GM18907 (cell line): Measurements from ENCODE around the gene DAAM2.

Experiments
- ATAC-seq: cut with Tn5 transposase; IDR thresholded peaks from one replicate; pipeline ENCODE4 v1.9.1; 2021; ENCODE audit warnings: mild to moderate bottlenecking, moderate library complexity; ENCODE audit not compliant: unreplicated experiment

The DAAM2 gene

DNA sequence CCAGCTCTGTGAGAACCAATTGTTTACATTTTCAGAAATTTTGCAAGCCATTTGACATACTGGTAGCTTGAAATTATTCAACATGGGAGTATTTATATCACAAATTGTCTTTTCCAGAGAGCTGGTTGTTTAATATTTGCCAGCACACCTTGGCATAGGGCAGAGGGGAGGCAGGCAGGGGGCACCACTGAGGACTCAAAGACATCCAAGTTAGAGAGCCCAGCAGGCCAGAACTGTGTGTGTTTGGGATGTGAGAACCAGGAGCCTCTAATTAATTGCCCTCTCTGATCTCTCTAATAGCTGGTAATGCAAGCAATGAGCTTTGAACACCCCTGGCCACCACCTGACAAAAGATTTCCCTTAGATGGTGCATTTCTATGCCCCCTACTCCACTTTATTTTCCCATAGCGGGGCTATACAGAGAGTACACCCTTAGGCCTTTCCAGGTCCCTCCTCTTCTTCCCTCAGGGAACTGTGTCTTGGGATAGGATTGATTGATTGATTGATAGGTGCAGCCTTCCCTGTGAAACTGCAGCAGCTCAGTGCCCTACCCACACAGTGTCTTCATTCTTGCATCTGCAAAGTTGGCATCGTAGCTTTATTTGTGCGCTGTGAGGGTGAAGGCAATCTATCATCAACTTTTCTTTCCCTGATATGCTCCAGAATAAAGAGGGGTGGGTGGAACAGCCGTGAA, 112.9 kb downstream of the DAAM2 start:
- no peak for ATAC-seq

DNA sequence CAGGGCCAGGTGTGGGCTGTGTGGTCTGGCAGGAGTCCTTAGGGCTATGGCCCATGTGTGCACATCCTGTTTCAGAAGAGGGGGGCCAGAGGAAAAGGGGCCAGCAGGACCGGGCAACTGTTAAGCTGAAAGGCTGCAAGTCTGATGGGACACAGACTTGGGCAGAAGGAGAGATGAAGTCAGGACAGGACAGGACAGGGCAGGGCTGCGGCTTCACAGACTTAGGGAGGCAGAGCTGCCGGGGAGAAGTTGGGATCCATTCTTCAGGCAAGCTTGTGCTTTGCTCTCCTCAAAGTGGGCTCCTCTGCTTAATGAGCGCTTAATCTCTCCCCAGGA, 113.4 kb downstream of the DAAM2 start:
- ATAC-seq = no peak

DNA sequence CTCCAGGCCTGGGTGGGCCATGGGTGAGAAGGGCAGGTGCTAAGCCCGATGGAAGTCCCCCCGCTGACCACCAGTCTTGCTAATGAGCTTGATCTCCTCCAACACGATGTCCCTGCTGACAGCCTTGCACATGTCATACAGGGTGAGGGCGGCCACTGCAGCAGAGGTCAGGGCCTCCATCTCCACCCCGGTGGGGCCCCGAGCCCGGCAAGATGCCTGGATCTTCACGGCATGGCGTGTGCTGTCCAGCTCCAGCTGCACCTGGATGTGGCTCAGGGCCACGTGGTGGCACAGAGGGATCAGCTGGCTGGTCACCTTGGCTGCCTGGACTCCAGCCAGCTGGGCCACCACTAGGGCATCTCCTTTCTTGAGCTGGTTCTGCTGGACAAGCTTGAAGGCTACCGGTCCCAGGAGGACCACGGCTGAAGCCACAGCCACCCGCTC, 114.2 kb downstream of the DAAM2 start:
- no peak for ATAC-seq

- no peak for ATAC-seq
These were observed 115.8 kb downstream of the DAAM2 start for GRCh38 chr6:39907871-39908575.

GRCh38 chr6:39908838-39909583, 116.8 kb downstream of the DAAM2 start:
- no peak for ATAC-seq

DNA sequence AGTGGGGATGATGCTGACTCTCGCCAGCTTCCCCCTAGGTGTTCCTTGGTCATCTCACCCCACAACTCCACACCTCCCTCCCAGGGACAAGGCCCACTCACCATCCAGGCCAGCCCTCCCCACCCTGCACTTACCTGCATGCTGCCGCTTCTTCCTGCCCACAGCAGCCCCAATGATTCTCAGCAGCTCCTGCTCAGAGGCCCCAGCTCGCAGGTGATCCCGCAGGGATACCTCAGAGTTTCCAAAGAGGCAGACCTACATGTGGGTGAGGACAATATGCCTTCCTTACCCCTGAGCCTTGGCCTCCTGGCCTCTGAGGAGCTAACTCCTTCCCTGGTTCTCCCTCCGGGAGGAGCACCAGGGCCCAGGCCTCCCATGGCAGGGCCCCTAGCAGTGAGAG, 117.5 kb downstream of the DAAM2 start:
- no peak for ATAC-seq

- ATAC-seq = no peak
These were observed 118.0 kb downstream of the DAAM2 start for GRCh38 chr6:39910164-39910563.

- no peak for ATAC-seq
These were observed 118.6 kb downstream of the DAAM2 start for GRCh38 chr6:39910744-39911143.

GRCh38 chr6:39911513-39912125, 119.4 kb downstream of the DAAM2 start:
- no peak for ATAC-seq

DNA sequence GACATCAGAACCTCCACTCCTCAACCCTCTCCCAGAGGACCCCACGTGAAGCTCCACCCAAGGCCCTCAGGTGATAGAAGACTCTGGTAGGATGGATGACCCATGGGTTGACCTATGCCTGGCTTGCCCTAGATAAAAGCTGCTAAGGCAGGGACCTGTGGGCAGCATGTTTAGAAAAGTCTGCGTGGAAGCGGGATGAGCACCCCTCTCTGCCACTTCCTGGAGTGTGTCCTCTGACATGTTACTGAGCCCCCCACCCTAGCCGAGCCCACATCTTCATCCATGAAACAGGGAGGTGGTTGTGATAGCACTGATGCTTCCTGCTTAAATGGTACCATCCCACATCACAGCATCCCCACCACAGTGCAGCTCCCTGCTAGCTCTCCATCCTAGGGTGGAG, 120.3 kb downstream of the DAAM2 start:
- no peak for ATAC-seq

DNA sequence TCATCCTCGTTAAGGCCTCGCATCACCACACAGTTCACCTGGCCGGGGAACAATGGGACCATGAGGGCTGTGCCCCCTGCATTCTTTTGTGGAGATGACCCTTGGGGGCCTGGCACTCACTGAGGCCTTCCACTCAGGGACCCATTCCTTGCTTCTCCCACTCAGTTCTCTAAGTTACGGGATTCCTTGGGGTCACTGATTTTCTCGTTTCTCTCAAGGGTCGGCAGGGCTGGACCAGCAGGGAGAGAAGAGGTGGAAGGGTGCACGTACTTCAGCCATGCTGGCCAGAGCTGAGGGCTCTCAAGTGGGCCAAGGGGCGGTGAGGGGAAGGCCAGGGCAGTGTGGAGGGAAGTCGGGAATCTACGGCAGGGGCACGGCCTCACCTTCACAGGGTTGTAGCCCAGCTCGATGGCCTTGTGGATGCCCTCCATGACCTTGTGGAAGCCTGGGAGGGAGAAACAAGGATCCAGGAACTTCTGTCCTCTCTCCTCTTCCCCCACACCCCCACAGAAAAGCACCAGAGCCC, 121.3 kb downstream of the DAAM2 start:
- ATAC-seq = no peak

- no peak for ATAC-seq
These were observed 122.1 kb downstream of the DAAM2 start for GRCh38 chr6:39914239-39914638.

DNA sequence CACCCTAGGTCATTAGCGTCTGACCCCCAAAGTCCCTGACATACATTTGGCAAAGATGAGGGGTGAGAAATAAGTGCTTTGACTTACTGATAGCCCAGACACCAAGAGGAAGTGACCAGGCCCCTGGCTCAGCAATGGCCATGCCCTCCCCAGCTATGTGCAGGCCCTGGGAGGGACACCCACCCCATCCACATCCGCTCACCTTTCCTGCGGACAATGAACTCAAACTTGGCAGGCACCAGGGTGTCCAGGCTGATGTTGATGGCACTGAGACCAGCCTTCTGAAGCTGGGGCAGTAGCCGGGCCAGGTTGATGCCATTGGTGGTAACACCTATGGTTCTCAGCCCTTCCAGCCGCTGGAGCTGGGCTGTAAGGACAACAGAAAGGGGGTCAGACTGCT, 123.7 kb downstream of the DAAM2 start:
- ATAC-seq = no peak

GRCh38 chr6:39917329-39917728, 125.2 kb downstream of the DAAM2 start:
- ATAC-seq = no peak

DNA sequence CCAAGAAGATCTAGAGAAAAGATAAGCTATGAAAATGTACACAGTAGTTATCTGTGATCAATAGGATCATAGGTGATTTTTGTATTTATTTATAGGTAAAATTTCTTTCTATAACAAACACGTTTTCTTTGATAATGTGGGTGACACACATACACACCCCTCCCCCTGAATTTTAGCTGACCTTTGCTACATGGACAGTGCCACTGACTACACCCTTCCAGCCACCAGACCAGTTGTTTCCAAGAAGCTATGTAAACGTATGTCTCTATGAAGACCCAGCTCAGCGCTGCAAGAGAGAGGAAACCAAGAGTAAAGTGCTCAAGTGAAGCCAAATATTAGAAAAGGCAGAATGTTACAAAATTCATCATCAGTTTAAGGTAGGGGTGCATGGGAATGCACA, 125.8 kb downstream of the DAAM2 start:
- no peak for ATAC-seq

DNA sequence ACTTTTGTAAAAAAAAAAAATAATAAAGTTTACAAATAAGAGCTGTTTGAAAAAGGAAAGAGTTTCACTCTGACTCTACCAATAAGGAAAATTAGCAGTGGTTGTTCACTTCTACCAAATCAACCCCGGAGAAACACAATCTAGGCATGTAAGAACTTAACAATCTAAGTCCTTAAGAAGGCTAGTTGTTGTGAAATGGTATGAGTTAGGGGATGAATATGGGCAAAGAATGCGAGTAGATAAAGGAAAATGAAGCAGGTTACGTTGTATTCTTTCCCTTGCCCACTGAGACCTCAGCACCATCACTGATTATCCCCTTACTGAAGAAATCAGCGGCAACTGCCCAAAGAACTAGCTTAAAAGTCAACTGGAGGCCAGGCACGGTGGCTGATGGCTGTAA, 126.7 kb downstream of the DAAM2 start:
- no peak for ATAC-seq

GRCh38 chr6:39920157-39920556, 128.0 kb downstream of the DAAM2 start:
- no peak for ATAC-seq

DNA sequence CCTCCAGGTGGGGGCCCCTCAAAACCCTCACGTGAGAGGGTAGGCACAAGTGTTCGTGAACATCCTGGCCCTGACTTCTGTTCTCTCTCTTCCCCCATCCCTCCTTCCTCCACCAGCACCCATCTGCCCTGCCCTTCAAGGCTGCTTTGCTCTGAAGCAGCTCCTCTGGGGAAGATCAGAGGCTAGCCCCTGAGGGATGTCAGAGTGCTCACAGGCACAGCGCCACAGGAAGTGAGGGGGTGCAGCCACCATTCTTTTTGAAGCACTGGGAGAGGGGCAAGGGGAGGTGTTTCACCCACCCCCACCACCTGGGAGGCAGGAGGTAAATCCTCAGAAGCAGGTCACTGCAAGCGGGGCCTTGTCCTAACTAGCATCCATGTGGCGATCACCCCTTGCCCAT, 130.6 kb downstream of the DAAM2 start:
- no peak for ATAC-seq

GRCh38 chr6:39923394-39923793, 131.2 kb downstream of the DAAM2 start:
- ATAC-seq = no peak

- no peak for ATAC-seq
These were observed 131.7 kb downstream of the DAAM2 start for GRCh38 chr6:39923861-39924260.

GRCh38 chr6:39924283-39924682, 132.1 kb downstream of the DAAM2 start:
- ATAC-seq = no peak
